ENCODE measurements around the gene LRPPRC.

GRCh38 chr2:43989545-43989944 is 6.2 kb downstream of the LRPPRC start:
- no peak for TF ChIP-seq CTCF (IDR thresholded peaks at IDR 0.05 in 4 of 5, conservative IDR thresholded peaks at IDR 0.05 in 1 of 5)
- TF ChIP-seq POLR2A (IDR thresholded peaks at IDR 0.05), result no peak

Measured in gastrocnemius medialis (tissue), 4 donors.